Tibial artery (tissue), 4 donors: ENCODE data around the gene TNFRSF11A.

Source experiments
- DNase-seq, 2 donors: peaks; one replicate each; pipeline ENCODE4 v3.0.0-alpha.2; 2019
- H3K27ac ChIP-seq, 2 donors: fragments of 200-600 bp; sonication (generic) in 1 of 2; 1 replicate in 1 of 2; 2 replicates in 1 of 2; pipeline ENCODE4 v1.5.1; 2018 to 2019; ENCODE audit warnings: mild to moderate bottlenecking in 1 of 2
- H3K27me3 ChIP-seq, 2 donors: fragments of 200-600 bp; sonication (generic) in 1 of 2; one replicate each; pipeline versions ENCODE4 v1.5.1 to v1.6.0; 2016 to 2019
- H3K36me3 ChIP-seq, 3 donors: fragments of 200-600 bp; sonication (generic) in 2 of 3; one replicate each; pipeline ENCODE4 v1.5.1; 2016 to 2019; ENCODE audit warnings: mild to moderate bottlenecking in 2 of 3
- H3K4me1 ChIP-seq, 4 donors: fragments of 200-600 bp; sonication (generic) in 2 of 4; 1 replicate in 3 of 4; 2 replicates in 1 of 4; pipeline ENCODE4 v1.5.1; 2016 to 2019
- H3K4me3 ChIP-seq, 2 donors: fragments of 200-600 bp; sonication (generic) in 1 of 2; 1 replicate in 1 of 2; 2 replicates in 1 of 2; pipeline ENCODE4 v1.5.1; 2018 to 2019; ENCODE audit warnings: mild to moderate bottlenecking in 2 of 2
- H3K9me3 ChIP-seq, 3 donors: fragments of 200-600 bp; sonication (generic) in 1 of 3; one replicate each; pipeline ENCODE4 v1.5.1; 2016 to 2019
- CTCF ChIP-seq, 2 experiments: fragments of 200-600 bp in 1 of 2; fragments of 450-650 bp in 1 of 2; IDR thresholded peaks; one replicate each; pipeline ENCODE4 v1.5.1; 2017 to 2019; ENCODE audit warnings: antibody characterized with exemption in 2 of 2, mild to moderate bottlenecking in 1 of 2, moderate library complexity in 1 of 2
- intact Hi-C: fragments of 100-400 bp; cut with DNase I; formaldehyde crosslinking; loops from one replicate; pipeline ENCODE4 v1.15.0; 2023; ENCODE audit warnings: low total_unique reads

TNFRSF11A gene

GRCh38 chr18:62398291-62398690 lies 73.2 kb downstream of the TNFRSF11A start:
- no peaks in the 10 kb centered on the region for H3K36me3 ChIP-seq
- intact Hi-C loops: no loop called here
- TF ChIP-seq CTCF (IDR thresholded peaks at IDR 0.05): no peak
- H3K27me3 ChIP-seq: peaks cover 0 to 3% of the 10 kb centered on the region in 2 donors
- DNase-seq: no peak
- H3K27ac ChIP-seq: no peak overlapping the region
- no peaks in the 10 kb centered on the region for H3K4me1 ChIP-seq
- H3K4me3 ChIP-seq: no peak overlapping the region
- H3K9me3 ChIP-seq: no peaks in the 10 kb centered on the region

GRCh38 chr18:62399276-62399675 lies 74.2 kb downstream of the TNFRSF11A start:
- Histone ChIP-seq H3K36me3 (no peaks in the 10 kb centered on the region), H3K27ac (no peak overlapping the region), H3K27me3 (no peaks in the 10 kb centered on the region), H3K4me1 (no peaks in the 10 kb centered on the region), H3K9me3 (no peaks in the 10 kb centered on the region), H3K4me3 (no peak overlapping the region)
- TF ChIP-seq CTCF (IDR thresholded peaks at IDR 0.05): no peak
- peak in 1 of 2 donors; percentile 50 for DNase-seq
- intact Hi-C loops: no loop called here

GRCh38 chr18:62399781-62400308 lies 74.7 kb downstream of the TNFRSF11A start:
- intact Hi-C loops: loop anchor here (10.0 kb wide), 1 partner anchor 115 kb away; no protein-coding TSS in a partner anchor

GRCh38 chr18:62400916-62401315 lies 75.8 kb downstream of the TNFRSF11A start:
- H3K4me3 ChIP-seq: no peak overlapping the region
- intact Hi-C loops: loop anchor here (10.0 kb wide), 1 partner anchor 116 kb away; no protein-coding TSS in a partner anchor
- no peak for TF ChIP-seq CTCF (IDR thresholded peaks at IDR 0.05)

More at GRCh38 chr18:62399781-62400308, 74.7 kb downstream of the TNFRSF11A start:
- H3K9me3 ChIP-seq: no peaks in the 10 kb centered on the region
- H3K27ac ChIP-seq: no peak overlapping the region
- DNase-seq: no peak
- no peaks in the 10 kb centered on the region for H3K27me3 ChIP-seq
- no peaks in the 10 kb centered on the region for H3K4me1 ChIP-seq
- no peaks in the 10 kb centered on the region for H3K36me3 ChIP-seq
- no peak overlapping the region for H3K4me3 ChIP-seq
- TF ChIP-seq CTCF (IDR thresholded peaks at IDR 0.05): no peak

GRCh38 chr18:62402342-62402948 lies 77.3 kb downstream of the TNFRSF11A start:
- Histone ChIP-seq H3K4me1 (no peaks in the 10 kb centered on the region), H3K9me3 (no peaks in the 10 kb centered on the region), H3K27me3 (no peaks in the 10 kb centered on the region), H3K36me3 (no peaks in the 10 kb centered on the region), H3K27ac (no peak overlapping the region), H3K4me3 (no peak overlapping the region)
- DNase-seq: no peak
- TF ChIP-seq CTCF (IDR thresholded peaks at IDR 0.05): no peak
- intact Hi-C loops: loop anchor here (10.0 kb wide), 1 partner anchor 118 kb away; no protein-coding TSS in a partner anchor

More at GRCh38 chr18:62400916-62401315, 75.8 kb downstream of the TNFRSF11A start:
- H3K27ac ChIP-seq: no peak overlapping the region
- no peaks in the 10 kb centered on the region for H3K36me3 ChIP-seq
- H3K9me3 ChIP-seq: no peaks in the 10 kb centered on the region
- no peak for DNase-seq
- H3K4me1 ChIP-seq: no peaks in the 10 kb centered on the region
- no peaks in the 10 kb centered on the region for H3K27me3 ChIP-seq
